GM21576 (cell line): ENCODE results near the gene C19orf67.

Source experiments
- ATAC-seq: cut with Tn5 transposase; IDR thresholded peaks from one replicate; pipeline ENCODE4 v1.9.1; 2021; ENCODE audit warnings: mild to moderate bottlenecking, moderate library complexity; ENCODE audit not compliant: unreplicated experiment

C19orf67 gene

GRCh38 chr19:14085309-14085995, at the start of gene C19orf67:
C19orf67 (minus strand) TSS chr19:14085783; CDS start chr19:14085627, 156 bp downstream.
- no peak for ATAC-seq

- ATAC-seq = no peak
Measured at GRCh38 chr19:14135355-14135754, 49.8 kb upstream of the C19orf67 start.

GRCh38 chr19:14127929-14128509, 42.4 kb upstream of the C19orf67 start:
- ATAC-seq = no peak

GRCh38 chr19:14127176-14127575, 41.6 kb upstream of the C19orf67 start:
- ATAC-seq = no peak

GRCh38 chr19:14122924-14123323, 37.3 kb upstream of the C19orf67 start:
- ATAC-seq = no peak

- no peak for ATAC-seq
Measured at GRCh38 chr19:14120497-14120780, 34.9 kb upstream of the C19orf67 start.

- ATAC-seq = no peak
Measured at GRCh38 chr19:14119644-14120496, 34.3 kb upstream of the C19orf67 start.

GRCh38 chr19:14119146-14119545, 33.6 kb upstream of the C19orf67 start:
- no peak for ATAC-seq

- ATAC-seq = no peak
Measured at GRCh38 chr19:14118165-14119051, 32.8 kb upstream of the C19orf67 start.

GRCh38 chr19:14117668-14118164, 32.1 kb upstream of the C19orf67 start, which contains the start of gene PRKACA:
PRKACA (minus strand) TSS chr19:14117762; CDS start chr19:14117547, 215 bp downstream.
- ATAC-seq = peak; percentile 89

GRCh38 chr19:14116918-14117578, 31.5 kb upstream of the C19orf67 start:
- ATAC-seq = peak; percentile 5

GRCh38 chr19:14116525-14116917, 30.9 kb upstream of the C19orf67 start:
- no peak for ATAC-seq

GRCh38 chr19:14115756-14116155, 30.2 kb upstream of the C19orf67 start:
- no peak for ATAC-seq

GRCh38 chr19:14114854-14115253, 29.3 kb upstream of the C19orf67 start:
- no peak for ATAC-seq

GRCh38 chr19:14114439-14114838, 28.9 kb upstream of the C19orf67 start:
- no peak for ATAC-seq

GRCh38 chr19:14113762-14114414, 28.3 kb upstream of the C19orf67 start:
- ATAC-seq = no peak

- ATAC-seq = no peak
Measured at GRCh38 chr19:14112809-14113385, 27.3 kb upstream of the C19orf67 start.

- no peak for ATAC-seq
Measured at GRCh38 chr19:14112051-14112808, 26.6 kb upstream of the C19orf67 start.

GRCh38 chr19:14111486-14111885, 25.9 kb upstream of the C19orf67 start:
- ATAC-seq = no peak
